Bronchus fibroblast of lung (primary cell): Measurements from ENCODE around the gene SPOP. TPM values are rescaled to one million over a fixed set of nuclear protein-coding genes. Genes with fewer than 3 reads are reported as not detected.

Source experiments
- total RNA-seq: library from RNA; depleted of rRNA; stranded (reverse); fragments of >200 nt; gene quantifications from 2 replicates; pipeline ENCODE4 v1.2.3, GENCODE V29; 2015

The SPOP gene
- 29.9 and 32.3 TPM in 2 replicates for total RNA-seq

DNA sequence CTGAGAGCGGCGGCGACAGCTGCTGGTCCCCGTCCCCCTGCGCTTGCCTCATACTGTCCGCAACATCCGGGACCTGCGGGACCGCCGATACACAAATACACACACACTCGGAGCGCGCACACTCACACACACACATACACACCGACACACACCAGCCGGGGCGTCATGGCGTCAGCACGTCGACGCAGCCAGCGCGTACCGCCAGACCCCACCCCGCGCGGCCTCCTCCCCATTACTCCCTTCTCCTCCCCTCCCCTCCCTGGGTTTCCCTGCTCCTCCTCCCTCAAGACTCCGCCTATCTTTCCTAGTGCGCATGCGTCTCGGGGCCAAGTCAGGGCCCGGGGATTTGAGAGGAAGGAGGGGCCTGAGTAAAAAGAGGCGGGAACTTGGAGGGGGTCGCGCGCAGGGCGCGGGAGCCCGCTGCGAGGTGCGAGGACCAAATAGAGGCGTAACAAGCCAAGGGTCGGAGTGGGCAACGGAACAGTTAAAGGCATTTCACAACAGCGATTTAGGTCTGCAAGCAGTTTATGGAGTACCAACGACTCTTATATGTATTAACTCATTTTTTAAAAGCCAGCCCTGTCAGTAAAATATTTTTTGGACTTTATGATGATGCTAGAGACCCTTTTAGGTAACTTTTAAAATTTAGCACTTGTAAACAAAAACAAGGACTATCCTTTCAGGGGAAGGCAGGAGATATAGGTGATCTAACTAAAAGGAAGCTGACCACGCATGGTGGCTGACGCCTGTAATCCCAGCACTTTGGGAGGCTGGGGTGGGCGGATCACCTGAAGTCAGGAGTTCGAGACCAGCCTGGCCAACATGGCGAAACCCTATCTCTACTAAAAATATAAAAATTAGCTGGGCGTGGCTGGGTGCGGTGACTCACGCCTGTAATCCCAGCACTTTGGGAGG lies at the start of gene SPOP:
SPOP (minus strand) TSS at position 165 of the 915 bp plus-strand sequence. CDS start 55,287 bp downstream, outside the sequence.

GRCh38 chr17:49707608-49708514 lies 30.0 kb upstream of the SPOP start, which contains the start of gene SLC35B1:
SLC35B1 (minus strand) TSS chr17:49707964; CDS start chr17:49707833, 131 bp downstream.

GRCh38 chr17:49575679-49576087 lies 102.2 kb downstream of the SPOP start, which contains the start of gene NXPH3:
NXPH3 (plus strand) TSS chr17:49575871; CDS start chr17:49576220, 349 bp downstream.

Other genes starting within 250 kb of the SPOP start
- under 0.01 TPM in 1 of 2 replicates, not detected in the other for gene NGFR, start 182.8 kb downstream of the SPOP start, total RNA-seq
- under 0.01 TPM in 1 of 2 replicates, not detected in the other for gene NXPH3, start 102.2 kb downstream of the SPOP start, total RNA-seq
- 67.6 and 72.6 TPM in 2 replicates for gene SLC35B1, start 29.9 kb upstream of the SPOP start, total RNA-seq
- 4.7 and 5.5 TPM in 2 replicates for gene FAM117A, start 86.0 kb upstream of the SPOP start, total RNA-seq
- 18.9 and 20.3 TPM in 2 replicates for gene KAT7, start 110.6 kb upstream of the SPOP start, total RNA-seq
- gene TAC4, start 170.0 kb upstream of the SPOP start, total RNA-seq, result not detected in 2 replicates